Stimulated activated CD4-positive, alpha-beta T cell treated with anti-CD3 and anti-CD28 coated beads, Interleukin-4, amount 100 ng/mL, for 4 hours (primary cell): Measurements from ENCODE around the gene GBP7.
"Not testable (repeated sequence)": the region's sequence is repeated elsewhere in the genome, so short reads cannot be mapped to it uniquely, and the experiment has no call there.

ENCODE experiments used
- DNase-seq, 2 experiments: peaks; one replicate each; pipeline ENCODE4 v3.0.0-alpha.2; 2020

GBP7 gene

DNA sequence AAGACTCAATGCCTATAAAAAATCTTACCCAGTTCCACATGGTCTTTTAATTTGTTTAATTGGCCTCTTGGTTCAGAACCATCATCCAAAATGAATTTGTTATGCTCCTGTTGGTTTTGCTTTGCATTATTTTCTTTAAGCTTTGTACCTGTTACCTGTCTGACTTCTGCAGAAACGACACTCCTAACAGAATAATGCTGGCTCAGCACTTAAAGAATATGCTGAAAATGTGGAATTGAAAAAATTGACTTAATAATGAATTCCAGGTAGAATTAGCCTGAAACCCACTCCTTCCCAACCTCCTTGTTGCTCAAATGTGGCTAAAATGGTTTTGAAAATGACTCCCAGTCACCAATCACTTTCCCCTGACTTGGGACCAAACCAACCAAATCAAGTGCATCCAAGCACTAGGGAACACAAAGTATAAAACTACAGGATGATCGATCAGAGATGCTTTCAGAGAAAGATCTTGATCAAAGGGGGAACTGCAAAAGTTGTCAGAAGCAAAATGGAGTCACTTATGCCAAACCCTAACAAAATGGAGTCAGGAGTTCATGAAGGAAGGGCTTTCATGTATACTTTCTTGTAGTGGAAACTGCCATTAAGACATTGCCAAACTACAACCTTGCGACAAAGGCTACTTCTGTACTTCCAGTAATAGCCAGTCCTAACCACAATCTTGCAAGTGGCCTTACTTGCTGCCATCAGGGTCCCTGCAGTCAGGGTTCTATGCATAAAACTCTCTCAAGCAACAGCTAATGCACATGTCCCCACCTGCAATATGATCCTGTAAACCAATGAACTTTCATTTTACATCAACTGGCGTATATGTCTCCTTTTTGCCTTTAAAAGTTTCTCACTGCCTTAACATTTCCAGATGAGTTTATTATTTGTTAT, 5.4 kb downstream of the GBP7 start:
- no peak for DNase-seq

DNA sequence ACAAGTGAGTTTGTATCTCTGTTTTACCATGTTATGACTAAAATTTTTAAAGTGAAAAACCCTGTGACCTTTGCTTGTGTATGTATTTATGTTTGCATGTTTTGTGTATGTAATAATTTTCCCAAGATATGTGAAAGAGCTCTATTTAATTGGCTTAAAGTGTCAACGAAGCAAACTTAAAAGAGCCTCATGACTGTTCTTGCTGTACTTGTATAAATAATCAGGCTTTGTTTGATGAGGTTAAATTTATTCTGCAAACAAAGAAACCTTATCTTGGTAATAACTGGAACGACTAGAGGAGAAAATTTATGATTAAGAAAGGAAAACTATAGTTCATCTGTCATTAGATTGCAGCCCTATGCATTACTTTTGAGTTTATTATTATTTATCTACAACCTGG, 6.6 kb downstream of the GBP7 start:
- DNase-seq, result no peak

DNA sequence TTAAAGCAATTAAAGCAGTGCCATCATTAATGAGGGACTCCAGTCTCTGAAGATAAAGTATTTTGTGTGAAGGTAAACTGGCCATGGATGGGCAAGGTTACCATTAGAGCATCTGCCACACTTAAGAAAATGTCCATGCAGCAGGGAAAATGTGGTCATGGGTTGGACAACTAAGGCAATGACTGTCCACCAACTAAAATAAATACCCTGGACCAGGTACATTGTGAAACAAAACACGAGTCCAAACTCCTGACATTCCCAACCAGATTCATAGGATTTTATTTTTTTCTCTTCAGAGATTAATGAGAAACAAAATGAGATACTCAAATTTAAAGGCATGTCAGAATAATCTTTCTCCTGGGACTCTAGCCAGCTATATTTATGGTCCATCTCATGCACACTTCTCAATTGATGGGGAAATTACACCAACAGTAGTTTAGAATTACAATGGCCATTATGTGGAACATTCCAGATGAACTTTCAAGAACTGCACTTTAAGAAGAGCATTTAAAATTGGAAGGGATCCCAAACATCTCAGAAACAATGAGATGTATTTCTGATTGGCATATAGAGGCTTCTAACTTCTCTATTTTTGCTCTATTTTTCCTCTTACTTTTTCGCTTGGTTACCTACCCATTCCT, 8.1 kb downstream of the GBP7 start:
- no peak for DNase-seq

DNA sequence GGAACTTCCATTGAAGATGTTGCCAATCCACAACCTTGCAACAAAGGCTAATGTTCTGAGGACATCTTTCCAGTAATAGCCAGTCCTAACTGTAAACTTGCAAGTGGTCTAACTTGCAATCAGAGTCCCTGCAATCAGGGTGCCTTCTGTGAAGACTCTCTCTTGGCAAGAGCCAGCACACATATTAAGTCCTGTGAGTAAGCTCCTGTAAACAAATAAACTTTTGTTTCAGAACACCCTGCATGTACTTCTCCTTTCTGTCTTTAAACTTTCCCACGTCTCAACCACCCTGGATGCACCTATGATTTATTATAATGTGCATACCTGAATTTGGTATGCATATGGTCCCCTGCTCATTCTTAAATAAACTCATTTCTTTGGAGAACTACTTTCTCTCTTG, 9.1 kb downstream of the GBP7 start:
- DNase-seq, result no peak

DNA sequence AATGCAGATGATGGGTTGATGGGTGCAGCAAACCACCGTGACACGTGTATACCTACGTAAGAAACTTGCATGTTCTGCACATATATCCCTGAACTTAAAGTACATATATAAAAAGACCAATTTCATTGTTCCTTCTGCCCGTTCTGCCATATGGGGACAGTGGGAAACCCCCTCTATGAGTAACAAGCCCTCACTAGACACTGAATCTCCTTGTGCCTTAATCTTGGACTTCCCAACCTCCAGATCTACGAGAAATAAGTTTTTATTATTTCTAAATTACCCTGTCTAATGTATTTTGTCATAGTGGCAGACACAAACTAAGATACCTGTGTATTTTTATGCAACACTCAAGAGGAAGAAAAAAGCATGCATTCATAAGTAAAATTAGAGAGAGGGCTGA, 10.0 kb downstream of the GBP7 start:
- no peak for DNase-seq

DNA sequence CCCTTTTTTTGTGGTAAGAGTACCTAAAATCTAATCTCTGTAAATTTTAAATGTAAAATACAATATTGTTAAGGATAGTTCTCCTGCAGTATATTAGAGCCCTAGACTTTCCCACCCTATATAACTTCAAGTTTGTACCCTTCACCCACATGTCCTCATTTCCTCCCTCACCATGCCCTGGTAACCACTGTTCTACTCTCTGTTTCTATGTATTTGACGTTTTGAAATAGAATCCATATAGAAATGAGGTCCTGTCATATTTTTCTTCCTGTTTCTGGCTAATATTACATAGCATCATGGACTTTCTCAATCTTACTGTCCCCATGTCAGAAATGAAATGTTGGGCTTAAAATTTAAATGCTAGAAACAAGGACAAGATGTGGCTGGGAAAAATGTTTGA, 24.8 kb downstream of the GBP7 start:
- DNase-seq, result no peak

DNA sequence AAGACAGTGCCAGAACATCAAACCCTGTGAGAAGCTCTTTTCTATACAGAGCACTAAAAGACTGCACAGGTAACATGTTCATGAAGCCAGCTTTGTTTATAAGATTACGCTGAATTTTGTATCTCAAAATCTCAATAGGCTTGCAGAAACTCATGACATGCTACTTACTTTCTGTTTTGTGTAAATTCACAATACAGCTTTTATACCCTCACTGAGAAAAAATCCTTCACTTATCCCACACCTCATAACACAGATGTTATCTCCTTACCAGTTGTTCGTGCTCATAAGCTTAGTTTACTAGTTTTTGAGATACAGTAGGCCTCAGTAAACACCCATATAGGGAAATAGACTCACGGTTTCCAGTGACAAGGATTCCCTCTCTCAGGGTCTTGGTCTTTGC, 25.8 kb downstream of the GBP7 start:
- DNase-seq, result no peak

DNA sequence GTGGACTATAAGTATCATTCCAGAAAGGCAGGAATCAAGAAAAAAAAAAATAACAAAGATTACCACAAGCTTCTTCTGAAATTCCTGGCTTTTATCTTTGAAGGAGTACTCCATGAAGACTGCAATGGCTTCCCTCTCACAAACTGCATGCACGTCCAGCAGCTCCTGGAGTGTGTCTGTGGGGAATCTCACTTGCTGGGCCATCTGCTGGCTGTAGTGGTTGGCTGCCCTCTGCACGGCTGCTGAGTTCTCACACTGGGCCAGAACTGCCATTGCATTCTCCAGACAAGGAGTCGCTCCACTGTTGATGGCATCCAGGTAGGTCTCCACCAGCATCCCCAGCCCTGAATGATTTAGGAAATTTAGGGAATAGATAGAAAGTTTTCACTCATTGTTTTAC, 26.6 kb downstream of the GBP7 start:
- no peak for DNase-seq

DNA sequence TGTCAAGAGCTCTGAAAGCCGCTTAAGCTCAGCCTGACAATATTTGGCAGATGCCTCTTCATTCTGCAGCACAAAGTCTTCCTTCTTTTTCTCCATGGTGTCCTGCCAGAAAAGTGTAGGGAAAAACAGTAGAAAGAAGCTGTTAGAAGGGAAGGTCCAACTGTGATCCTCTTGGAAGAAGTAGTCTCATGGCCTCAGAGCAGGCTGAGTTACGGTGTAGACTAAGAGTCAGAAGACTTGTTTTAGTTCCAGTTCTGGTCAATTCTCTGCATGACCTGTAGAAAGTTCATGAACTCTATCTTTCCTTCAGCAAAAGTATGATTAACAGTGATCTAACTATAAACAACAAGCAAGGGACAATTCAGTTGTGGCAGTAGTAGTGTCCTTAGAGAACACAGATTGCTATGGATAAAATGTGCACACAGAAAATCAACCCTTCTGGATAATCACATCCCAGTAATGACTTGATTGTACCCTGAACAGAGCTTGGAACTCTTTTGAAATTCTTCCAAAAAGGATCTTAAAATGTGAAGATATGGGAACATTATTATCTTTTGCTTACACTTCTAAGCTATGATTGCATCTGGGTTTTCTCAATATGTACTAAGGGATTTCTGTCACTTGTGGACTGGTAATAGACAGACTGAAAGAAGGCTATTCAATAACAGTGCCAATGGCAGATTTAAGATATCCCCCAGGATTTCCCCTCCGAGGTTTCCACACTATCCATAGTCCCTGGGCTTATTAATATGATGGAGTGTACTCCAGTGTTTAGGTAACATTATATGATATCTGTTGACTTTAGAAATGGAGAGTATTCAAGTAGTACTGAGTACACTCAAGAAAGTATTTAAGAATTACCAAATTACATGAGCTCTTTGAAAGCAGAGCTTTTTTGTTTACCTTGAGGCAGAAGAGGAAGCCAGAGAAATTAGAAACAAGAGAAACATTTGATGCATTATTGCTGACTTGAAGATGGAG, 27.8 kb downstream of the GBP7 start:
- DNase-seq, result no peak

DNA sequence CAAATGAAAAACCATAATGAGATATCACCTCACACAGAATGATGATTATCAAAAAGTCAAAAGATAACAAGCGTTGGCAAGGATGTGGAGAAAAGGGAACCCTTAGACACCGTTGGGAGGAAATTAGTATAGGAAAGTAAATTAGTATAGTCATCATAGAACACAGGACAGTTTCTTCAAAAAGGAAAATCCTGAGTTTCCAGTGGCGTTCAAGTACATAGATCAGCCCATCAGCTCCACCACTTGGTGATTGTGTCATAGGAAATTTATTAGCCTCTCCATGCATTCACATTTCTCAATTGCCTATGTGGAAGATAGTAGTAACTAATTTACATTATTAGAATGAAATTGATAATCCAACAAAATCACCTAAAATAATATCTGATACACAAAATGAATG, 29.1 kb downstream of the GBP7 start:
- no peak for DNase-seq

DNA sequence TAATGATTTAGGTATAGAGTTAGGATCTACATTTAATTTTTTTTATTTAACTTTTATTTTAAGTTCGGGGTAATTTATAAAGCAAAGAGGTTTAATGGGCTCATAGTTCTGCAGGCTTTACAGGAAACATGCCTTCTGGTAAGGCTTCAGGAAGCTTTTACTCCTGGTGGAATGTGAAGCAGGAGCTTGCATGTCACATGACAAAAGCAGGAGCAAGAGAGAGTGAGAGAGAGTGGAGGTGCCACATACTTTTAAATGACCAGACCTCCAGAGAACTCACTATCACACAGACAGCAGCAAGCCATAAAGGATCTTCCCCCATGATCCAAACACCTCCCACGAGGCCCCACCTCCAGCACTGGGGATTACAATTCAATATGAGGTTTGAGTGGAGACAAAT, 32.3 kb downstream of the GBP7 start:
- DNase-seq, result no peak

DNA sequence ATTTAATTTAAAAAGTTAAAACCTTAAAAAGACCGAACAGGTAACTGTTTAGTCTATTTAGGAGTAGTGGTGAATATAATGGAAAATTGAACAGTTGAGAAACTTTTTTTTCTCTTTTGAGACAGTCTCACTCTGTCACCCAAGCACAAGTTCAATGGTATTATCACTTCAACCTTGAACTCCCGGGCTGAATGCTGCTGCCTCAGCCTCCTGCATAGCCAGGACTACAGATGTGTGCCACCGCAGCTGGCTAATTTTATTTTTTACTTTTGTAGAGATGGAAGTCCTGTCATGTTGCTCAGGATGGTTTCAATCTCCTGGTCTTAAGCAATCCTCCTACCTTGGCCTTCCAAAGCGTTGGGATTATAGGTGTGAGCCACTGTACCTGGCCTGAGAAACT, 33.6 kb downstream of the GBP7 start:
- DNase-seq, result no peak

DNA sequence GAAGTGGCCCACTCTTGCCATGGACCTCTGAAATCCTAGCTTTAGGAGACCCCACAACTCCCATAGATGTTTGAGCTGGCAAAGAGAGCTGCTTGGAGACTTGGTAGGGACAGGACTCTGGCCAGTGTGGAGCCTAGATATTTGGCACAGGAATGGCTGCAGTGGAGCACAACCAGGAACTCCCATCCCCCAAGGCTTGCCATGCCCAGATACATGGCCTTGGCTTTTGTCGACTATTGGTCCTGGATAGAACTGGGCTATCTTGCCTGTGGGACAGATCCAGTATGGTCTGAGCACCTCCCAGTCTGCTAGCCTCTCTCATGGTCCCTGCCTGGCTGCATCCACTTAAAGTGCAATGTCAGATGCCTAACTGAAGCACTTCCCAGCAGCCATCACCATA, 42.1 kb downstream of the GBP7 start:
- no peak for DNase-seq

DNA sequence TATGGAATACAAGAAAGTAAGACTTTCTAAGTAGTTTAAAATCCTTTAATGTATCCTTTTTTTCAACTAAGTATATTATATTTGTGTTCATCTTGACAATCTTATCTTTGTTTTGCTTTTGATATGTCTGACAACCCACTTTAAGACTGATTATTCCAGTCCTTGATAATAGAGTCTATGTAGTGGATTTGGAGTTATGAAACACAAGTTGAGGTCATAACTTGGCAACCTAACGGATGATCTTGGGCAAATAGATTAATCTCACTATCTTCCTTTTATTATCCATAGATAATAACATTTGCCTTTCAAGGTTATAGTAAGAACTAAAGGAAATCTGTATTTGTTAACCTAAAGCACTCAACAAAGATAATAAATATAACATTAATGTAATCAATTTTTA, 45.1 kb downstream of the GBP7 start:
- no peak for DNase-seq

DNA sequence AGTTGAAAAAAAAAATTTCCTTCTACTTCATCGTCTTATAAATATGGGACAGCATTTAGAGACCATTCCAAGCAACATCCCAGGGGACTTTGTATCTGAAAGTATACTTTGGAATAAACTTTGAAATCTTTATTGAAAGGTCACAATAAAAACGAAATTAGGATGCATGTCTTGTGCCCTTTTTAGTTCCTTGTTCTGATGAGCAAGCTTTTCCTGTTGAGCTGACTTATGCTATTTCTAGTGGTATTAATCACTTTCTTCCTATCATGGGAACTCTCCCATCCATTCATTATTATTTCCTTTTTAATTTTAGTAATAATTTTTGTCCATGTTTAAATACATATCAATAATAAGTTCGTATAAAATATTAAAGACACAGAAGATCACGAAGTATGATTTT, 45.9 kb downstream of the GBP7 start:
- no peak for DNase-seq

DNA sequence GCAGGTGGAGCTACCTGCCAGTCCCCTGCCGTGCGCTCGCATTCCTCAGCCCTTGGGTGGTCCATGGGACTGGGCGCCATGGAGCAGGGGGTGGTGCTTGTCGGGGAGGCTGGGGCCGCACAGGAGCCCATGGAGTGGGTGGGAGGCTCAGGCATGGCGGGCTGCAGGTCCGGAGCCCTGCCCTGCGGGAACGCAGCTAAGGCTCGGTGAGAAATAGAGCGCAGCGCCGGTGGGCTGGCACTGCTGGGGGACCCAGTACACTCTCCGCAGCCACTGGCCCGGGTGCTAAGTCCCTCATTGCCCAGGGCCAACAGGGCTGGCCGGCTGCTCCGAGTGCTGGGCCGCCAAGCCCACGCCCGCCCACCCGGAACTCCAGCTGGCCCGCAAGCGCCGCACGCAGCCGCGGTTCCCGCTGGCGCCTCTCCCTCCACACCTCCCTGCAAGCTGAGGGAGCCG, 47.8 kb downstream of the GBP7 start:
- not testable (repeated sequence) for DNase-seq

DNA sequence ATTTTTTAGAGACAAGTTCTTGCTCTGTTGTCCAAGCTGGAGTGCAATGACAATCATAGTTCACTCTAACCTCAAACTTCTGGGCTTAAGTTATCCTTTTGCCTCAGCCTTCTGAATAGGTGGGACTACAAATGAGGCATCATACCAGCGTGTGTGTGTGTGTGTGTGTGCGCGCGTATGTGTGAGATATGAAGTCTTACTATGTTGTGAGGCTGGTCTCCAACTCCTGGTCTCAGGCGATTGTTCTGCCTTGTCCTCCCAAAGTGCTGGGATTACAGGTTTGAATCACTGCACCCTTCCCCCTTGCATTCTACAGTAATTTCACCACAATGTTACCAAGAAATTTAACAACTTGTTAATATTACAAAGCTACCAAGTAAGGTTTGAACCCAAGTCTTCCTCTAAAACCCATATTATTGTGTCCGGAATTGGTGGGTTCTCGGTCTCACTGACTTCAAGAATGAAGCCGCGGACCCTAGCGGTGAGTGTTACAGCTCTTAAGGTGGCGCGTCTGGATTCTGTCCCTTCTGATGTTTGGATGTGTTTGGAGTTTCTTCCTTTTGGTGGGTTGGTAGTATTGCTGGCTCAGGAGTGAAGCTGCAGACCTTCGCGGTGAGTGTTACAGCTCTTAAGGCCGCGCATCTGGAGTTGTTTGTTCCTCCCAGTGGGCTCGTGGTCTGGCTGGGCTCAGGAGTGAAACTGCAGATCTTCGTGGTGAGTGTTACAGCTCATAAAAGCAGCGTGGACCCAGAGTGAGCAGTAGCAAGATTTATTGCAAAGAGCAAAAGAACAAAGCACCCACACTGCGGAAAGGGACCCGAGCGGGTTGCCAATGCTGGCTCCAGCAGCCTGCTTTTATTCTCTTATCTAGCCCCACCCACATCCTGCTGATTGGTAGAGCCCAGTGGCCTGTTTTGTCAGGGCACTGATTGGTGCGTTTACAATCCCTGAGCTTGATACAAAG, 48.9 kb downstream of the GBP7 start:
- peak; percentile 61 to 89 for DNase-seq

DNA sequence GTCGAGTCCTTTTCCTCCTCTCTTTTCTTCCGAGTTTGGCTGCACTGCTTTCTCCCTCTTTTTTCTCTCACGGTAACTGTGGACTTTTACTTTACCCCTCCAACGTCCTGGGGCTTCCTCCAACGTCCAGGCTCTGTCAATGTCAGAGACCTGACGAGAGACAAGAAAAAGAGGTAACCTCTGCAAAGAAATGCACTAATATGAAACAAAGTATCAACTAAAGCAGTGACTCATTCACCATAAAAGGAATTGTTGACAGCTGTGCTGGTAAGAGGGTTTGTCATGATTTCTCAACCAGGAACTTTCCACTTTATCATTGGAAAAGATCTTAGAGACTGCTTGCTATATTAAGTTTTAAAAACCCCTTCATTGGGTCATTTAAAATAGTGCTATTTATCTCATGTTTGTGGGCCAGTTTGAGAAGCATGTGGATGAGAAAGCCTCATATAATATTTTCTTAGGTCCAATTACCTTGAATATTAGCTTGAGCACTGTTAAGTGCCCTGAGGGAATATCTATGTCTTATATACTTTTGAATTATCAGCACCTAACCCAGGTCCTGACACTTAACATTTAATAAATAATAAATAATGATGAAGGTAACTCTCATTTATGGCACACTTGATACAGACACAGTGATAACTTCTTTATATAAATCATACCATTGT, 49.8 kb downstream of the GBP7 start, which contains the start of gene GBP2:
GBP2 (minus strand) TSS at position 202 of the 668 bp plus-strand sequence. CDS start 4,148 bp downstream, outside the sequence.
- peak in 1 of 2 experiments; percentile 35 for DNase-seq

DNA sequence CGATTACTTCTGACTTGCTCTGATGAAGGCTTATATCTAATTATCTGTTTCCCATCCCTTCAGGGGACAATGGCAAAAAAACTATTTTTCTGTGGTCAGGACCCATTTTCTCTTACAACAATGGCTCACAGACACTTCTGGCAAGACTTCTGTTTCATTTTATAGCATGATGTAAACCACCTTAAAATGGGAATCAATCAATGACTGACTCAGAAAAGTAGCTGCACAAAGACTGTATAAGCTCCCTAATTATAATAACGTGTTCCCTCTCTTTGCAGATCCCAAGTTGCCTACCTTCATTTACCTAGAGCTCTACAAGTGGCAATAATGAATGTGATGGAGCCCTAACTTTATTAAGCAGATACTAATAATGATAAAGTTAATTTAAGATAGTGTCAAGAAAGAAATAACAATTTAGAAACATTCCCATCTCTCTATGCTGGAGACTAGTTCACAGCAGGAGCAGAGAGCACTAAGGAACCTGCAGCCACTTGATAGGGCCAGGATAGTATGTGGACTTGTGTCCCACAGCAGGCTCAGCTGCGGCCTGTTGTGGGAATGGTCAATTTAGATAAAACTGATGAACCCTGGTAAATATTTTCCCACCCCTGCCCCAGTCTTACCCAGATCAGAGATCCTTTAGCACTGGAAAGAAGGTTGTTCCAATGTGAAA, 50.4 kb downstream of the GBP7 start:
- no peak for DNase-seq

DNA sequence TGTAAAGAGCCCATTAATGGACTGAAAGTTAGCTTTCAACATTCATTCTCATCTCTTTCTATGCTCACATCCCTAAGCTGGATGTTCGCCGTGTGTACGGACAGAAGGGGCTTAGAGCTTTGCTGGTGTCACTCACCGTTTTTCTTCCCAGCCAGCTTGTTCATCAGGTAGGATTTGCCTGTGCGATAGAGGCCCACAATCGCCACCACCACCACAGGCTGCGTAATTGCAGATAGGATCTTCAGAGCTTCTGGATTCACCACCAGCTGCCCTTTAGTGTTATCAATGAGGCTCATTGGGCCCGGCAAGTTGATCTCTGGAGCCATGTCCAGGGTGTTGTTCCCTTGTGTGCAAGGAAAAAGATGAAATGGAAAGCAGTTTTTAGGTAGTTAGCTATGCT, 54.2 kb downstream of the GBP7 start:
- DNase-seq, result no peak

DNA sequence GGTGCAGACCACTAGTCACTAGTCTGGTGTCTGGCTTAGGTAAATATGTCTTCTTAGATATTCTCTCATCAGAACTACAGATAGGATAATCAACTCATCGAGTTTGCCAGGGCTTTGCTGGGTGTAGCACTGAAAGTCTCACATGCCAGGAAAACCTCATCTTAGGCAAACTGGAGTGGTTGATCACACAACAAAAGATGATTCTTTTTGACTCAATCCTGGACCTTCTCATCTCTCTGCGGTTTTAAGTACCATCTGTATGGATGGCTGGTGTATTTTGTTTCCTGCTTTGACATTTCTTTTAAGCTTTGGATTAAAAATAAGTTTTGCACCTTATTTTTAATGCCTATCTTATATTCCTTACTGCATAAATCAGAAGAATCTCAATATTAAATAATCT, 61.1 kb downstream of the GBP7 start:
- no peak for DNase-seq
